PFSK-1 (cell line): Measurements from ENCODE around the gene BCKDHB.

Source experiments
- TAF1 ChIP-seq: IDR thresholded peaks from 2 replicates; pipeline ENCODE4 v1.6.1; 2012; ENCODE audit warnings: low read length, control low read depth, borderline replicate concordance; ENCODE audit not compliant: insufficient read depth
- TF ChIP-seq, protein P1 (sequence below), 2 experiments: IDR thresholded peaks; 2 replicates each; pipeline versions ENCODE4 v1.6.1 to v1.8.0; 2011 to 2012; ENCODE audit warnings: low read depth in 2 of 2, low read length in 2 of 2, control low read depth in 1 of 2, inconsistent platforms in 1 of 2, mild to moderate bottlenecking in 1 of 2, moderate library complexity in 1 of 2; ENCODE audit not compliant: insufficient read depth in 1 of 2

DNA sequence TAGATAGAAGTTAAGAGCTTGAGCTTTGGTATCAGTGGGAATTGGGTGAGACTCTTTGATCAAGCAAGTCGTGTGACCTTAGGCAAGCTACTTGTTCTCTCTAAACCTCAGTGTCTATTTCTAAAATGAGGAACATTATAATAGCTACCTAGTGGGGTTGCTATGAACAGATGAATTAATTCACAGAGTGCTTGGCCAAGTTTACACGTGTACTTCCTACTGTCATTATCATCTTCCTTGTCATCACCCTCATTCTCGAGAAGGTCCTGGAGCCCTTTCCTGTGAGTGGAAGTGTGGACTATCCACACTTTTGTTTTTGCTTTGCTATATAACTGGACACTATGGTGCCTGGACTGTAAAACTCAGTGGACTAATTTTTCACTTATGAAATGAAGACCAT is 64.0 kb downstream of the BCKDHB start:
- TF ChIP-seq, protein P1, sequence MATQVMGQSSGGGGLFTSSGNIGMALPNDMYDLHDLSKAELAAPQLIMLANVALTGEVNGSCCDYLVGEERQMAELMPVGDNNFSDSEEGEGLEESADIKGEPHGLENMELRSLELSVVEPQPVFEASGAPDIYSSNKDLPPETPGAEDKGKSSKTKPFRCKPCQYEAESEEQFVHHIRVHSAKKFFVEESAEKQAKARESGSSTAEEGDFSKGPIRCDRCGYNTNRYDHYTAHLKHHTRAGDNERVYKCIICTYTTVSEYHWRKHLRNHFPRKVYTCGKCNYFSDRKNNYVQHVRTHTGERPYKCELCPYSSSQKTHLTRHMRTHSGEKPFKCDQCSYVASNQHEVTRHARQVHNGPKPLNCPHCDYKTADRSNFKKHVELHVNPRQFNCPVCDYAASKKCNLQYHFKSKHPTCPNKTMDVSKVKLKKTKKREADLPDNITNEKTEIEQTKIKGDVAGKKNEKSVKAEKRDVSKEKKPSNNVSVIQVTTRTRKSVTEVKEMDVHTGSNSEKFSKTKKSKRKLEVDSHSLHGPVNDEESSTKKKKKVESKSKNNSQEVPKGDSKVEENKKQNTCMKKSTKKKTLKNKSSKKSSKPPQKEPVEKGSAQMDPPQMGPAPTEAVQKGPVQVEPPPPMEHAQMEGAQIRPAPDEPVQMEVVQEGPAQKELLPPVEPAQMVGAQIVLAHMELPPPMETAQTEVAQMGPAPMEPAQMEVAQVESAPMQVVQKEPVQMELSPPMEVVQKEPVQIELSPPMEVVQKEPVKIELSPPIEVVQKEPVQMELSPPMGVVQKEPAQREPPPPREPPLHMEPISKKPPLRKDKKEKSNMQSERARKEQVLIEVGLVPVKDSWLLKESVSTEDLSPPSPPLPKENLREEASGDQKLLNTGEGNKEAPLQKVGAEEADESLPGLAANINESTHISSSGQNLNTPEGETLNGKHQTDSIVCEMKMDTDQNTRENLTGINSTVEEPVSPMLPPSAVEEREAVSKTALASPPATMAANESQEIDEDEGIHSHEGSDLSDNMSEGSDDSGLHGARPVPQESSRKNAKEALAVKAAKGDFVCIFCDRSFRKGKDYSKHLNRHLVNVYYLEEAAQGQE (IDR thresholded peaks at IDR 0.05; ENCODE audit: insufficient read depth in 1 of 2, low read depth in 2 of 2, low read length in 2 of 2), result no peak
- TF ChIP-seq TAF1, result no peak
